Ascending aorta (tissue), 2 donors: ENCODE measurements around the gene CCNI. TPM values are rescaled to one million over a fixed set of nuclear protein-coding genes. Genes with fewer than 3 reads are reported as not detected.
"Not testable (repeated sequence)": the region's sequence is repeated elsewhere in the genome, so short reads cannot be mapped to it uniquely, and the experiment has no call there.

Experiments
- DNase-seq, 2 donors: peaks; one replicate each; pipeline ENCODE4 v3.0.0-alpha.2; 2019; ENCODE audit warnings: low spot score in 2 of 2
- H3K27ac ChIP-seq, 2 donors: fragments of 200-600 bp; sonication (generic); one replicate each; pipeline ENCODE4 v1.5.1; 2016 to 2017; ENCODE audit warnings: mild to moderate bottlenecking in 1 of 2
- H3K27me3 ChIP-seq: fragments of 200-600 bp; sonication (generic); one replicate; pipeline ENCODE4 v1.5.1; 2017
- H3K36me3 ChIP-seq, 2 donors: fragments of 200-600 bp; sonication (generic); one replicate each; pipeline ENCODE4 v1.5.1; 2016
- H3K4me1 ChIP-seq, 2 donors: fragments of 200-600 bp; sonication (generic); one replicate each; pipeline ENCODE4 v1.5.1; 2016 to 2017; ENCODE audit warnings: mild to moderate bottlenecking in 1 of 2
- H3K4me3 ChIP-seq, 2 donors: fragments of 200-600 bp; sonication (generic); one replicate each; pipeline ENCODE4 v1.5.1; 2016 to 2017; ENCODE audit warnings: mild to moderate bottlenecking in 1 of 2
- H3K9me3 ChIP-seq, 2 donors: fragments of 200-600 bp; sonication (generic); one replicate each; pipeline ENCODE4 v1.5.1; 2016
- intact Hi-C: fragments of 100-400 bp; cut with DNase I; formaldehyde crosslinking; loops from one replicate; pipeline ENCODE4 v1.15.1; 2023
- total RNA-seq: library from RNA; depleted of rRNA; stranded (reverse); fragments of >200 nt; gene quantifications from one replicate; pipeline ENCODE4 v1.1.0, GENCODE V29; 2016
- TF ChIP-seq, protein P1 (sequence below), 3 experiments: fragments of 200-600 bp in 2 of 3; fragments of 450-650 bp in 1 of 3; sonication (generic) in 2 of 3; IDR thresholded peaks; one replicate each; pipeline ENCODE4 v1.5.1; 2016 to 2019; ENCODE audit warnings: antibody characterized with exemption in 3 of 3, mild to moderate bottlenecking in 1 of 3, moderate library complexity in 1 of 3

The CCNI gene
- total RNA-seq, 1 donor from 2014 or later = 140 TPM

DNA sequence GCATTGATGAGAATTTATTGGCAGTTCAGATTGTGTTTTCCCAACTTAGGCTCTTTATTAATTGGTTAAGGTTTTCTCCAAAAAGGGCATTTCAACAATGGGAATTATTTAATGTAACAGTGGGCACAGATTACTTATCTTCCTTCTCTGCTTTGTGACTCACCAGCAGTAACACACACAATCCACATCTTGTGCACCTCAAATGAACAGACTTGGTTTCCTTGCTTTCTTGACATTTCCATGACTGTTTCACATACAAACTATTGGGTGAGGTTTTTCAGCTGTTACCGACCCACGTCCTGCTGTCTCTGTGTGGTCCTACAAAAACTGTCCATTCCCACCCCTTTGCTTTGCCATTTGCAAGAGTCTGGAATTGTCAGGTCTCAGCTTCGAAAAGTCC, 38.1 kb downstream of the CCNI start:
- intact Hi-C loops = loop anchor here (10.0 kb wide), 1 partner anchor 253 kb away; no protein-coding TSS in a partner anchor
- Histone ChIP-seq H3K27me3 (no peaks in the 10 kb centered on the region), H3K27ac (no peak overlapping the region), H3K36me3 (peaks cover 5 to 37% of the 10 kb centered on the region in 2 donors), H3K4me3 (no peak overlapping the region), H3K4me1 (no peaks in the 10 kb centered on the region), H3K9me3 (no peaks in the 10 kb centered on the region)
- no peak for DNase-seq
- TF ChIP-seq, protein P1, sequence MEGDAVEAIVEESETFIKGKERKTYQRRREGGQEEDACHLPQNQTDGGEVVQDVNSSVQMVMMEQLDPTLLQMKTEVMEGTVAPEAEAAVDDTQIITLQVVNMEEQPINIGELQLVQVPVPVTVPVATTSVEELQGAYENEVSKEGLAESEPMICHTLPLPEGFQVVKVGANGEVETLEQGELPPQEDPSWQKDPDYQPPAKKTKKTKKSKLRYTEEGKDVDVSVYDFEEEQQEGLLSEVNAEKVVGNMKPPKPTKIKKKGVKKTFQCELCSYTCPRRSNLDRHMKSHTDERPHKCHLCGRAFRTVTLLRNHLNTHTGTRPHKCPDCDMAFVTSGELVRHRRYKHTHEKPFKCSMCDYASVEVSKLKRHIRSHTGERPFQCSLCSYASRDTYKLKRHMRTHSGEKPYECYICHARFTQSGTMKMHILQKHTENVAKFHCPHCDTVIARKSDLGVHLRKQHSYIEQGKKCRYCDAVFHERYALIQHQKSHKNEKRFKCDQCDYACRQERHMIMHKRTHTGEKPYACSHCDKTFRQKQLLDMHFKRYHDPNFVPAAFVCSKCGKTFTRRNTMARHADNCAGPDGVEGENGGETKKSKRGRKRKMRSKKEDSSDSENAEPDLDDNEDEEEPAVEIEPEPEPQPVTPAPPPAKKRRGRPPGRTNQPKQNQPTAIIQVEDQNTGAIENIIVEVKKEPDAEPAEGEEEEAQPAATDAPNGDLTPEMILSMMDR (IDR thresholded peaks at IDR 0.05) = no peak

DNA sequence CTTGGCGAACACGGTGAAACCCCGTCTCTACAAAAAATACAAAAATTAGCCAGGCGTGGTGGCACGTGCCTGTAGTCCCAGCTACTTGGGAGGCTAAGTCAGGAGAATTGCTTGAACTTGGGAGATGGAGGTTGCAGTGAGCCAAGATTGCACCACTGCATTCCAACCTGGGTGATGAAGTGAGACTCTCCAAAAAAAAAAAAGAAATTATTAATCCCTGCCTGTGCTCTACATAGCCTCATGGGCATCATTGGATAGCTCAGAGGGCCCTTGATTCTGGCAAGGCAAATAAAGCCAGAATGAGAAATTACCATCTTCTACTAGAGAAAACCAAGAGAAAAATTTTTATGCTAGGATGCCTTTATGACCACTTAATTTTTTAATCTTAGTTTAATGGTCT, 38.6 kb downstream of the CCNI start:
- not testable (repeated sequence) for DNase-seq, H3K4me3 ChIP-seq, H3K27ac ChIP-seq, H3K9me3 ChIP-seq, H3K4me1 ChIP-seq, H3K27me3 ChIP-seq
- intact Hi-C loops = loop anchor here (10.0 kb wide), 1 partner anchor 252 kb away; no protein-coding TSS in a partner anchor
- peaks cover 6 to 41% of the 10 kb centered on the region in 2 donors for H3K36me3 ChIP-seq

DNA sequence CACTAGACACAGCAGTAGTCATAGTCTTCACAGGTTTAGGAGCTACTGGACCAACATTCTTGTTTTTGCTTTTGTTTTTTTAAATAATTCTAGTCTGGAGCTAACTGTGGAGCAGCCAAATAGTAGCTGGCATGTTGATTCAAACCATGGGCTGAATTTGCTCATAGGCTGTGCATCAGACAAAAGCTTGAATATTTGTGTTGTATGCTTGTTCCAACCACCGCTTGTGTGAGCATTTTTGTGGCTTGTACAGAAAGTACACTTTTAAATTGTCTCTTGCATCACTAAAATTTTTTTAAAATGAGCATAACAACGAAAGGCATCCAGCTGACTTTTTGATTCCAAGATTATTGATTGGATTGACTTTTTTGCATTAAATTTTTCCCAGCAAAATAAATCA, 39.6 kb downstream of the CCNI start:
- intact Hi-C loops = loop anchor here (10.0 kb wide), 1 partner anchor 251 kb away; no protein-coding TSS in a partner anchor
- H3K36me3 ChIP-seq = peaks cover 13 to 51% of the 10 kb centered on the region in 2 donors
- H3K4me1 ChIP-seq = no peaks in the 10 kb centered on the region
- H3K27me3 ChIP-seq = no peaks in the 10 kb centered on the region
- no peak overlapping the region for H3K27ac ChIP-seq
- no peaks in the 10 kb centered on the region for H3K9me3 ChIP-seq
- TF ChIP-seq, protein P1 (IDR thresholded peaks at IDR 0.05) = no peak
- DNase-seq = no peak
- H3K4me3 ChIP-seq = no peak overlapping the region

DNA sequence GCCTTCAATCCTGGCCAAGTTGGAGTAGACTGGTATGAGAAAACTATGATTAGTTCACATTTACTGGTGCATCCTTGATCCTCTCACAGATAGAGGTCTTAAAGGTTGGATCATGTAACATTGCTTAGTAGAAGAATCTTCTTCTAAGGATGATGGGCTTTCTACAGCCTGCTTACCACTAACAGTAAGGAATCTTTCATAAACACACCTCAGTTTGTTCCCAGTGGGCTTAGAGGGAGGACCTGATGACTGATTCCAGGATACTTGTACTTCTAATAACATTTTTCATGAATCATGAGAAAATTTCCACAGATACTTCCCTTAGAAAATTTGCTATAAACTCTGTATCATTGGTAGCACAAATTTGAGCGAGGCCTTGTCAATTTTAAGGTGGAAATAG, 40.6 kb downstream of the CCNI start:
- Histone ChIP-seq H3K4me3 (no peak overlapping the region), H3K27me3 (no peaks in the 10 kb centered on the region), H3K36me3 (peaks cover 24 to 62% of the 10 kb centered on the region in 2 donors), H3K27ac (no peak overlapping the region), H3K4me1 (no peaks in the 10 kb centered on the region), H3K9me3 (no peaks in the 10 kb centered on the region)
- intact Hi-C loops = loop anchor here (10.0 kb wide), 1 partner anchor 250 kb away; no protein-coding TSS in a partner anchor
- TF ChIP-seq, protein P1 (IDR thresholded peaks at IDR 0.05) = no peak
- no peak for DNase-seq

DNA sequence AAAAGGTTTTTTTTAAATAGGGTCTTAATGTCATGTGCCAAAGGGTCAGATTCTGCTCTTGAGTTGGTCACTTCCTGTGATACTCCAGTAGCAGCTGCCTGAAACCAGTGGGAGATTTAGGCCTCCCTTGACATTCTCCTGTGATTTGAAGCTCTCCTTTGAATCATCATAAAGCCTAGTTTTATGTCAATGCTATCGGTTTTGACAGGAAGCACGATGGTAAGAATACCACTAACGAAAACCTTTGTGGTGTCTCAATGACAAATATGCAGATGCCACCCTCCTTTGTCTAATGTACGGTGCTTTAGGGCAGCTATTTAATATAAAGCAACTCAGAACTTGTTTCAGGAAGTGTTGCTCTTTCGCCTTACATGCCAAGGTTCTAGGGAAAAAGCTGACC, 44.2 kb downstream of the CCNI start:
- peaks cover 44 to 71% of the 10 kb centered on the region in 2 donors for H3K36me3 ChIP-seq
- no peak for DNase-seq
- TF ChIP-seq, protein P1 (IDR thresholded peaks at IDR 0.05) = no peak
- H3K4me1 ChIP-seq = no peaks in the 10 kb centered on the region
- no peak overlapping the region for H3K27ac ChIP-seq
- H3K27me3 ChIP-seq = no peaks in the 10 kb centered on the region
- no peak overlapping the region for H3K4me3 ChIP-seq
- no peaks in the 10 kb centered on the region for H3K9me3 ChIP-seq
- intact Hi-C loops = loop anchor here (10.0 kb wide), 1 partner anchor 247 kb away; no protein-coding TSS in a partner anchor

DNA sequence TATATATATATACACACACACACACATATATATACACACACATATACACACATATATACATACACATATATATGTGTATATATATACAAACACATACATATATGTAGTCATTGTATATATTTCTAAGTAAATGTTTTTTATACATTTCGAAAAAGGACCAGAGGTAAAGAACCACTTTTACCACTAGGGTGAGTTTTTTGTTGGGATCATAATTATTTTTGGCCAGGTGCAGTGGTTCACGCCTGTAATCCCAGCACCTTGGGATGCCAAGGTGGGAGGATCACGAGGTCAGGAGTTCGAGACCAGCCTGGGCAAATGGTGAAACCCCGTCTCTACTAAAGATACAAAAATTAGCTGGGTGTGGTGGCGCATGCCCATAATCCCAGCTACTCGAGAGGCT, 46.0 kb downstream of the CCNI start:
- intact Hi-C loops = loop anchor here (10.0 kb wide), 1 partner anchor 245 kb away; no protein-coding TSS in a partner anchor
- DNase-seq, H3K4me1 ChIP-seq, H3K4me3 ChIP-seq, H3K27ac ChIP-seq, H3K27me3 ChIP-seq, H3K9me3 ChIP-seq: not testable (repeated sequence)
- H3K36me3 ChIP-seq = peaks cover 50 to 75% of the 10 kb centered on the region in 2 donors

DNA sequence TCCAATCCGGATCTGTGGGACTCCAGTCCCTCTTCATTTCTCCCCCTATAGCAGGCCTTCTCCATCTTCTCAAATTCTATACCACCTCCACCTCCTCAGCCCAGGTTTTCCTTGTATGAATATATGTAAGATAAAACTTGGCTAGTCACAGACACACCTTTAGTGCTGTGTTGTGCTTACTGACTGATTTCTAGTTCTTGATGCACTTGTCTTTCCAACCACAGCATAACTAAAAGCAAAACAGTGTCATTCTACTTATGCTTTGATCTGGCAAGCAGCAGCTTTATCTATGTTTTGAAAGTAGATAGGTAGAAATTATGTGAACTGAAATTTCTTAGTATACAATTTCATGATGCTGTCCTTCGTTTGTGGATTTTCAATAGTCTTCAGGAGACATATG, 47.5 kb downstream of the CCNI start:
- Histone ChIP-seq H3K36me3 (peaks cover 58 to 74% of the 10 kb centered on the region in 2 donors), H3K9me3 (no peaks in the 10 kb centered on the region), H3K27me3 (no peaks in the 10 kb centered on the region), H3K4me1 (no peaks in the 10 kb centered on the region), H3K4me3 (no peak overlapping the region), H3K27ac (no peak overlapping the region)
- TF ChIP-seq, protein P1 (IDR thresholded peaks at IDR 0.05) = no peak
- intact Hi-C loops = no loop called here
- DNase-seq = no peak
